Panc1 (cell line): ENCODE measurements around the gene KCNAB2. TPM values are rescaled to one million over a fixed set of nuclear protein-coding genes. Genes with fewer than 3 reads are reported as not detected.

ENCODE experiments used
- ATAC-seq: fragments of 200-7000 bp; cut with Tn5 transposase; 2 replicates; pipeline ENCODE4 v1.9.1; 2020; ENCODE audit warnings: mild to moderate bottlenecking, moderate library complexity
- BruUV-seq: library from RNA; stranded (reverse); fragments of 400-500 nt; replicated peaks from 2 replicates; lab custom pipeline; 2021; lab: Mats Ljungman, UMichigan
- CTCF ChIA-PET: fragments of 300-600 bp; sonication (Branson Sonifier 250); formaldehyde crosslinking; loops from one replicate; lab custom pipeline; 2022; ENCODE audit warnings: antibody characterized with exemption; lab: Charles Lee
- POLR2A ChIA-PET: fragments of 300-600 bp; sonication (Branson Sonifier 250); formaldehyde crosslinking; loops from one replicate; lab custom pipeline; 2022; ENCODE audit warnings: antibody characterized with exemption; lab: Charles Lee
- DNase-seq: peaks from one replicate; pipeline ENCODE4 v3.0.0-alpha.2; 2010; ENCODE audit warnings: low read depth, low spot score
- H3K27ac ChIP-seq: 2 replicates; pipeline ENCODE4 v1.5.1; 2011; ENCODE audit warnings: mild to moderate bottlenecking, low read length, inconsistent platforms
- H3K27me3 ChIP-seq: fragments of 200-500 bp; sonication (Bioruptor generic); 2 replicates; pipeline ENCODE4 v1.6.0; 2014; ENCODE audit warnings: low read length, inconsistent platforms; ENCODE audit not compliant: control insufficient read depth, insufficient read depth
- H3K36me3 ChIP-seq: fragments of 200-500 bp; sonication (Bioruptor generic); 2 replicates; pipeline ENCODE4 v1.5.1; 2014; ENCODE audit warnings: inconsistent platforms, mild to moderate bottlenecking, low read length, moderate library complexity; ENCODE audit not compliant: control insufficient read depth, insufficient read depth
- H3K4me1 ChIP-seq: 2 replicates; pipeline ENCODE4 v1.5.1; 2011; ENCODE audit warnings: inconsistent platforms, mild to moderate bottlenecking, low read length, moderate library complexity; ENCODE audit not compliant: control insufficient read depth, insufficient read depth
- H3K4me3 ChIP-seq, 2 experiments: 2 replicates each; pipeline ENCODE4 v1.5.1; 2011 to 2012; ENCODE audit warnings: low read depth in 2 of 2, low read length in 2 of 2, mild to moderate bottlenecking in 2 of 2, inconsistent platforms in 1 of 2, moderate library complexity in 1 of 2
- H3K9me3 ChIP-seq: fragments of 200-500 bp; sonication (Bioruptor generic); 2 replicates; pipeline ENCODE4 v1.5.1; 2014; ENCODE audit warnings: low read depth, mild to moderate bottlenecking, inconsistent platforms, low read length, moderate library complexity; ENCODE audit not compliant: control insufficient read depth, insufficient read depth
- POLR2AphosphoS5 ChIP-seq: IDR thresholded peaks from 2 replicates; pipeline ENCODE4 v1.6.1; 2012; ENCODE audit warnings: mild to moderate bottlenecking, low read depth, low read length, moderate library complexity
- SIN3A ChIP-seq: IDR thresholded peaks from 2 replicates; pipeline ENCODE4 v1.6.1; 2012; ENCODE audit warnings: low read depth, mild to moderate bottlenecking, low read length, moderate library complexity, borderline replicate concordance; ENCODE audit not compliant: insufficient read depth
- TCF7L2 ChIP-seq: IDR thresholded peaks from 2 replicates; pipeline ENCODE4 v1.6.1; 2011; ENCODE audit warnings: mild to moderate bottlenecking, low read depth, low read length, inconsistent platforms
- in situ Hi-C: cut with HindIII; loops from 2 replicates; pipeline ENCODE4 v1.10.0; 2016; ENCODE audit warnings: low sequenced_read_pairs, low pct_unique_long_range_greater_than_20kb
- intact Hi-C: fragments of 100-400 bp; cut with micrococcal nuclease; formaldehyde crosslinking; loops from one replicate; pipeline ENCODE4 v1.10.0; 2022; ENCODE audit not compliant: unreplicated experiment
- total RNA-seq: library from RNA; stranded (reverse); gene quantifications from one replicate; pipeline ENCODE4 v1.2.1, GENCODE V29; 2021; ENCODE audit not compliant: unreplicated experiment
- TF ChIP-seq, protein P1 (sequence below), 2 experiments: IDR thresholded peaks; 2 replicates each; pipeline ENCODE4 v1.6.1; 2011 to 2012; ENCODE audit warnings: low read depth in 2 of 2, control low read depth in 1 of 2, low read length in 1 of 2, mild to moderate bottlenecking in 1 of 2, moderate library complexity in 1 of 2; ENCODE audit not compliant: insufficient read depth in 1 of 2
- TF ChIP-seq, protein P2 (sequence below): fragments of 450-650 bp; IDR thresholded peaks from 2 replicates; pipeline ENCODE4 v1.5.1; 2017; ENCODE audit warnings: mild to moderate bottlenecking

KCNAB2 gene
- total RNA-seq, 1 experiment from 2014 or later = 27.6 TPM

DNA sequence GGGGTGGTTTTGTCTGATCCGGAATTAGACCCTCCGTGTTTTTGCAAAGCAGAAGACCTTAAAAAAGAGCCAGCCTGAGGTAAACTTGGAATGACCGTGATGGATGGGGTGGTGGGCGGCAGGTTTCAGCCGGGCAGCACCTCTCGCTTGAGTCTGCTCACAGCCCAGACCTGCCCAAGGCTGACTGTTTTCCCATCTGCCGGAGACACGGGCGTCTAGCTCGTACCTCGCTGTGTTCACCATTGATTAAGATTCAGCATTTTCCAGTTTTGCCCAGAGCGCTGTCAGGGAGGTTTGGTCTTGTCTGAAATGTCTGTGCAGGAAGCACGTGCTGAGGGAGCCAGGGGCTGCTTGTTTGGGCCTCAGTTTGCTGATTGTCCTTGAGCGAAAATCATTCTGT, 591 bp downstream of the KCNAB2 start:
- DNase-seq = no peak
- Histone ChIP-seq H3K27ac (no peak overlapping the region), H3K36me3 (no peaks in the 10 kb centered on the region), H3K4me1 (no peaks in the 10 kb centered on the region), H3K9me3 (no peaks in the 10 kb centered on the region), H3K4me3 (no peak overlapping the region), H3K27me3 (no peaks in the 10 kb centered on the region)
- BruUV-seq = no TSS peak
- ATAC-seq = no peak
- TF ChIP-seq POLR2AphosphoS5 = no peak
- TF ChIP-seq, protein P1, sequence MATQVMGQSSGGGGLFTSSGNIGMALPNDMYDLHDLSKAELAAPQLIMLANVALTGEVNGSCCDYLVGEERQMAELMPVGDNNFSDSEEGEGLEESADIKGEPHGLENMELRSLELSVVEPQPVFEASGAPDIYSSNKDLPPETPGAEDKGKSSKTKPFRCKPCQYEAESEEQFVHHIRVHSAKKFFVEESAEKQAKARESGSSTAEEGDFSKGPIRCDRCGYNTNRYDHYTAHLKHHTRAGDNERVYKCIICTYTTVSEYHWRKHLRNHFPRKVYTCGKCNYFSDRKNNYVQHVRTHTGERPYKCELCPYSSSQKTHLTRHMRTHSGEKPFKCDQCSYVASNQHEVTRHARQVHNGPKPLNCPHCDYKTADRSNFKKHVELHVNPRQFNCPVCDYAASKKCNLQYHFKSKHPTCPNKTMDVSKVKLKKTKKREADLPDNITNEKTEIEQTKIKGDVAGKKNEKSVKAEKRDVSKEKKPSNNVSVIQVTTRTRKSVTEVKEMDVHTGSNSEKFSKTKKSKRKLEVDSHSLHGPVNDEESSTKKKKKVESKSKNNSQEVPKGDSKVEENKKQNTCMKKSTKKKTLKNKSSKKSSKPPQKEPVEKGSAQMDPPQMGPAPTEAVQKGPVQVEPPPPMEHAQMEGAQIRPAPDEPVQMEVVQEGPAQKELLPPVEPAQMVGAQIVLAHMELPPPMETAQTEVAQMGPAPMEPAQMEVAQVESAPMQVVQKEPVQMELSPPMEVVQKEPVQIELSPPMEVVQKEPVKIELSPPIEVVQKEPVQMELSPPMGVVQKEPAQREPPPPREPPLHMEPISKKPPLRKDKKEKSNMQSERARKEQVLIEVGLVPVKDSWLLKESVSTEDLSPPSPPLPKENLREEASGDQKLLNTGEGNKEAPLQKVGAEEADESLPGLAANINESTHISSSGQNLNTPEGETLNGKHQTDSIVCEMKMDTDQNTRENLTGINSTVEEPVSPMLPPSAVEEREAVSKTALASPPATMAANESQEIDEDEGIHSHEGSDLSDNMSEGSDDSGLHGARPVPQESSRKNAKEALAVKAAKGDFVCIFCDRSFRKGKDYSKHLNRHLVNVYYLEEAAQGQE (IDR thresholded peaks at IDR 0.05; ENCODE audit: insufficient read depth in 1 of 2, low read depth in 2 of 2, low read length in 1 of 2) = no peak
- no peak for TF ChIP-seq TCF7L2
- TF ChIP-seq, protein P2, sequence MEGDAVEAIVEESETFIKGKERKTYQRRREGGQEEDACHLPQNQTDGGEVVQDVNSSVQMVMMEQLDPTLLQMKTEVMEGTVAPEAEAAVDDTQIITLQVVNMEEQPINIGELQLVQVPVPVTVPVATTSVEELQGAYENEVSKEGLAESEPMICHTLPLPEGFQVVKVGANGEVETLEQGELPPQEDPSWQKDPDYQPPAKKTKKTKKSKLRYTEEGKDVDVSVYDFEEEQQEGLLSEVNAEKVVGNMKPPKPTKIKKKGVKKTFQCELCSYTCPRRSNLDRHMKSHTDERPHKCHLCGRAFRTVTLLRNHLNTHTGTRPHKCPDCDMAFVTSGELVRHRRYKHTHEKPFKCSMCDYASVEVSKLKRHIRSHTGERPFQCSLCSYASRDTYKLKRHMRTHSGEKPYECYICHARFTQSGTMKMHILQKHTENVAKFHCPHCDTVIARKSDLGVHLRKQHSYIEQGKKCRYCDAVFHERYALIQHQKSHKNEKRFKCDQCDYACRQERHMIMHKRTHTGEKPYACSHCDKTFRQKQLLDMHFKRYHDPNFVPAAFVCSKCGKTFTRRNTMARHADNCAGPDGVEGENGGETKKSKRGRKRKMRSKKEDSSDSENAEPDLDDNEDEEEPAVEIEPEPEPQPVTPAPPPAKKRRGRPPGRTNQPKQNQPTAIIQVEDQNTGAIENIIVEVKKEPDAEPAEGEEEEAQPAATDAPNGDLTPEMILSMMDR = no peak
- no peak for TF ChIP-seq SIN3A
- ChIA-PET POLR2A (no interaction called here), CTCF (interaction anchor here (1.0 kb wide), 1 partner anchor 199 kb away, joined by 4 read pairs; no protein-coding TSS in a partner anchor)
- in situ Hi-C loops = no loop called here
- intact Hi-C loops = no loop called here

DNA sequence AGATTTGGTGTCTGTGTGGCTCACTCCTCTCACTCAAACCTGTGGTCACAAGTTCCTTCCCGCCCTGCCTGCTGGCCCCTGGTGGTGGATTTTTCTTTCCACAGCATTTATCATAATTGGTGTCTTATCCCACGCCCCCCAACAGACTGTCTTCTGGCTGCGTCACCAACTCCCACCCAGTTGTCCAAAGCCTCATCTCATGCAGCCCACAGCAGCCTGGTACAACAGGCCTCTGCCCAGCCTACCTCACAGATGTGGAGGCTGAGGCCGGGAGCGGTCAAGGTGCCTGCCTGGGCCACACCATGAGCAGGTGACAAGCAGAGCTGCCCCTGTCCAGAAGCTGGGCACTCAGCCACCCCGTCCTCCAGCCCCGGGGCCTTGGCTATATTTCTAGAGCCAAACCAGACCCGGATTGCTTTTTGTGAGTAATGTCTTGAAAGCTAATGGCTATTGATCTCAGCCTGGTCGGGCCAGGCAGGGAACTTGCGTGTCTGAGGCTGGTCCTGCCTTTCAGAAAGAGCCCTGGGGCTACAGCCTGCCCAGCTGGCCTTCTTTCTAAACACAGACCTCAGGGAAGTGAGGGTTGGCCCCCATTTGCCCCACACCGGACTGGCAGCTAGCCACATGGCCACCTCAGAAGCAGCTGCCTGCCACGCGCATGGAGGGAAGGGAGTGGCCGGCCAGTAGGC, 2.6 kb downstream of the KCNAB2 start:
- no peaks in the 10 kb centered on the region for H3K4me1 ChIP-seq
- DNase-seq = no peak
- H3K27me3 ChIP-seq = no peaks in the 10 kb centered on the region
- H3K36me3 ChIP-seq = no peaks in the 10 kb centered on the region
- TF ChIP-seq POLR2AphosphoS5 = no peak
- ATAC-seq = no peak
- ChIA-PET CTCF (no interaction called here), POLR2A (no interaction called here)
- in situ Hi-C loops = no loop called here
- H3K27ac ChIP-seq = no peak overlapping the region
- BruUV-seq = no TSS peak
- no peaks in the 10 kb centered on the region for H3K9me3 ChIP-seq
- intact Hi-C loops = no loop called here
- no peak overlapping the region for H3K4me3 ChIP-seq

DNA sequence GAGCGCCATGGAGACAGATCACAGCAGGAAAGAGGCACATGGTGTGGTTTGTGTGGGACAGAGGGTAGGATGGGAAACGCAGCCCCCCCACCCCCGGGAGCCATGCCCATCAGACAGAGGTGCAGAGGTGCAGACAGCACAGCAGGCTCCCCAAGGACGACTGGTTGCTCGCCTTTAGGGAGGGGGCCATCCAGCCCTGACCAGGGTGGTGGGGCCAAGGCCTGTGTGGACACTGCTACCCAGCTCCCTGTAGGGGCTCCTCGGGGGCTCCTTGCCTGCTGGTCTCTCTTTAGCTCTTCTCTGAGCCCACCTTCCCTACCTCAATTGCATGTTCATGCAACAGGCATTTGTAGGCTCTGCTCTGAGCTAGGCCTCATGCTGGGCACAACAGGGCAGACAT, 3.7 kb downstream of the KCNAB2 start:
- intact Hi-C loops (no loop called here), in situ Hi-C loops (no loop called here)
- DNase-seq (no peak), ATAC-seq (no peak)
- no TSS peak for BruUV-seq
- Histone ChIP-seq H3K4me3 (no peak overlapping the region), H3K36me3 (no peaks in the 10 kb centered on the region), H3K27me3 (no peaks in the 10 kb centered on the region), H3K9me3 (no peaks in the 10 kb centered on the region), H3K27ac (no peak overlapping the region), H3K4me1 (no peaks in the 10 kb centered on the region)
- no peak for TF ChIP-seq TCF7L2
- CTCF ChIA-PET = interaction anchor here (0.6 kb wide), 1 partner anchor 55 kb away, joined by 3 read pairs; no protein-coding TSS in a partner anchor
- POLR2A ChIA-PET = interaction anchor here (0.6 kb wide), 1 partner anchor 30 kb away, joined by 6 read pairs; no protein-coding TSS in a partner anchor
